WTC11 (cell line): ENCODE data around the gene EYA2. TPM values are rescaled to one million over a fixed set of nuclear protein-coding genes. Genes with fewer than 3 reads are reported as not detected.

Source experiments
- ATAC-seq: fragments of 200-7000 bp; cut with Tn5 transposase; 2 replicates; pipeline ENCODE4 v1.10.0; 2021; ENCODE audit warnings: mild to moderate bottlenecking, moderate library complexity
- CTCF ChIA-PET: fragments of 300-600 bp; sonication (Branson Sonifier 250); formaldehyde crosslinking; loops from one replicate; lab custom pipeline; 2021; ENCODE audit warnings: antibody characterized with exemption; lab: Charles Lee
- POLR2A ChIA-PET: fragments of 350-600 bp; sonication (Branson Sonifier 250); formaldehyde crosslinking; loops from one replicate; lab custom pipeline; 2021; ENCODE audit warnings: antibody characterized with exemption; lab: Charles Lee
- DNase-seq: peaks from one replicate; pipeline ENCODE4 v3.0.0; 2021; ENCODE audit warnings: low spot score
- H3K27ac Mint-ChIP-seq: 2 replicates; pipeline ENCODE4 v1.8.0; 2021; ENCODE audit warnings: mixed read lengths
- H3K27me3 Mint-ChIP-seq: 2 replicates; pipeline ENCODE4 v1.8.0; 2021; ENCODE audit warnings: low read depth, mild to moderate bottlenecking, moderate library complexity, mixed read lengths
- H3K36me3 Mint-ChIP-seq: 2 replicates; pipeline ENCODE4 v1.8.0; 2021; ENCODE audit warnings: mixed read lengths
- H3K4me1 Mint-ChIP-seq: 2 replicates; pipeline ENCODE4 v1.8.0; 2022; ENCODE audit warnings: mixed read lengths
- H3K4me3 Mint-ChIP-seq: 2 replicates; pipeline ENCODE4 v1.8.0; 2021; ENCODE audit warnings: mild to moderate bottlenecking, moderate library complexity, mixed read lengths
- H3K9me3 Mint-ChIP-seq: 2 replicates; pipeline ENCODE4 v1.8.0; 2021; ENCODE audit warnings: mixed read lengths
- FOXP1 ChIP-seq: sonication (generic); formaldehyde crosslinking; IDR thresholded peaks from 2 replicates; pipeline ENCODE4 v1.8.0; 2022; ENCODE audit warnings: missing genetic modification reagents, mild to moderate bottlenecking, moderate library complexity, borderline replicate concordance
- MXD4 ChIP-seq: fragments of 250-450 bp; sonication (Bioruptor Pico); IDR thresholded peaks from 2 replicates; pipeline ENCODE4 v1.8.0; 2021; ENCODE audit warnings: mild to moderate bottlenecking, moderate library complexity, borderline replicate concordance
- NR2C2 ChIP-seq: sonication (generic); formaldehyde crosslinking; IDR thresholded peaks from 2 replicates; pipeline ENCODE4 v1.8.0; 2022; ENCODE audit warnings: mild to moderate bottlenecking, missing genetic modification reagents
- TEAD4 ChIP-seq: sonication (generic); formaldehyde crosslinking; IDR thresholded peaks from 2 replicates; pipeline ENCODE4 v1.8.0; 2022; ENCODE audit warnings: mild to moderate bottlenecking, missing genetic modification reagents
- ZBTB21 ChIP-seq: sonication (generic); formaldehyde crosslinking; IDR thresholded peaks from 2 replicates; pipeline ENCODE4 v1.8.1; 2023; ENCODE audit warnings: mild to moderate bottlenecking, missing genetic modification reagents, borderline replicate concordance
- ZNF138 ChIP-seq: sonication (generic); formaldehyde crosslinking; conservative IDR thresholded peaks from 2 replicates; pipeline ENCODE4 v1.8.1; 2022; ENCODE audit warnings: mild to moderate bottlenecking, moderate library complexity, missing genetic modification reagents
- ZNF219 ChIP-seq: sonication (generic); formaldehyde crosslinking; IDR thresholded peaks from 2 replicates; pipeline ENCODE4 v1.8.0; 2023; ENCODE audit warnings: missing genetic modification reagents, mild to moderate bottlenecking, borderline replicate concordance
- total RNA-seq: library from RNA; stranded (reverse); gene quantifications from 3 replicates; pipeline ENCODE4 v1.2.3, GENCODE V29; 2021
- TF ChIP-seq, protein P1 (sequence below): fragments of 250-450 bp; sonication (Bioruptor Pico); IDR thresholded peaks from 2 replicates; pipeline ENCODE4 v1.9.0; 2021; ENCODE audit warnings: moderate library complexity, mild to moderate bottlenecking, inconsistent platforms, borderline replicate concordance
- TF ChIP-seq, protein P2 (sequence below): sonication (generic); formaldehyde crosslinking; IDR thresholded peaks from 2 replicates; pipeline ENCODE4 v1.8.0; 2022; ENCODE audit warnings: mild to moderate bottlenecking, missing genetic modification reagents
- TF ChIP-seq, protein P3 (sequence below): sonication (generic); formaldehyde crosslinking; IDR thresholded peaks from 2 replicates; pipeline ENCODE4 v1.8.1; 2022; ENCODE audit warnings: low read depth, missing genetic modification reagents, borderline replicate concordance
- TF ChIP-seq, protein P4 (sequence below): sonication (generic); formaldehyde crosslinking; IDR thresholded peaks from 2 replicates; pipeline ENCODE4 v1.8.1; 2022; ENCODE audit warnings: low read depth, mild to moderate bottlenecking, moderate library complexity, missing genetic modification reagents, borderline replicate concordance
- TF ChIP-seq, protein P5 (sequence below): fragments of 250-450 bp; sonication (Bioruptor Pico); IDR thresholded peaks from 2 replicates; pipeline ENCODE4 v1.9.0; 2021; ENCODE audit warnings: mild to moderate bottlenecking
- TF ChIP-seq, protein P6 (sequence below): sonication (generic); formaldehyde crosslinking; IDR thresholded peaks from 2 replicates; pipeline ENCODE4 v1.8.0; 2022; ENCODE audit warnings: mild to moderate bottlenecking, missing genetic modification reagents

Gene EYA2
- total RNA-seq, 1 experiment from 2014 or later: 1.5 TPM

DNA sequence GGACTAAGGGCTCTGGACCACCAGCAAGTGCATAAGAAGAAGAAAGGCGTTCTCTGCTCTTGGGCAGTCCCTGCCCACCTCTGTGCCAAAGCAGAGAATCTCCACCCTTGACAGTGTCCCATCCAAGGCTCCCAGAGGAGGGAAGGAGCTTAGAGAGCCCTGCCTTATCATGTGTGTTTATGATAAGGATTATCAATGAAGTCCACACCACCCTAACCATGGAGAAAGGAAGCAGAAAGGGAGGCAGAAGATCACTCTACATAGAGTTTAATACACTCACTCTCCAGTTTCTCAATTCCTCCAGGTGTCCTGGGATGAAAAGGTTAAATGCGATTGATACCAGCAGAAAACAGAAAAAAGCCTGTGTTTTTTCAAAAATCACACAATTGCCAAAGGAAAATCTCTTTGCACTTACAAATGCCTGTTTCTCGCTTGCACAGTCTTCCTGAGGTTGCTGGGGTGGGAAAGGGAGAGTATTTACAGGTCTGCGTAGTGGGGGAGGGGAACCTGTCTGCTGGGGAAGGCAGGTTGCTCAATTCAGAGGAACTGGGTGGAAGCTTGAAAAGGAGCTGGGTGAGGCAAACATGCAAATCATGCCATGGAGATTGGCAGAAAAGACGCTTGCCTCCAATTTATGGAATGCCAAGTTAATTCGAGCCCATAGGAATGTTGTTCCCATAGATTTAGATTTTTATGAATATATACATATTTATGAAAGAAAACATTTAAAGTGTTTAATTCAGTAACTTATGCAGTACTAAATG is 104.0 kb downstream of the EYA2 start (continued):
- no peak for TF ChIP-seq ZNF219 (CRISPR knock-in tag)
- TF ChIP-seq, protein P1, sequence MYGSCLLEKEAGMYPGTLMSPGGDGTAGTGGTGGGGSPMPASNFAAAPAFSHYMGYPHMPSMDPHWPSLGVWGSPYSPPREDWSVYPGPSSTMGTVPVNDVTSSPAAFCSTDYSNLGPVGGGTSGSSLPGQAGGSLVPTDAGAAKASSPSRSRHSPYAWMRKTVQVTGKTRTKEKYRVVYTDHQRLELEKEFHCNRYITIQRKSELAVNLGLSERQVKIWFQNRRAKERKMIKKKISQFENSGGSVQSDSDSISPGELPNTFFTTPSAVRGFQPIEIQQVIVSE (CRISPR knock-in tag): no peak
- TF ChIP-seq, protein P2, sequence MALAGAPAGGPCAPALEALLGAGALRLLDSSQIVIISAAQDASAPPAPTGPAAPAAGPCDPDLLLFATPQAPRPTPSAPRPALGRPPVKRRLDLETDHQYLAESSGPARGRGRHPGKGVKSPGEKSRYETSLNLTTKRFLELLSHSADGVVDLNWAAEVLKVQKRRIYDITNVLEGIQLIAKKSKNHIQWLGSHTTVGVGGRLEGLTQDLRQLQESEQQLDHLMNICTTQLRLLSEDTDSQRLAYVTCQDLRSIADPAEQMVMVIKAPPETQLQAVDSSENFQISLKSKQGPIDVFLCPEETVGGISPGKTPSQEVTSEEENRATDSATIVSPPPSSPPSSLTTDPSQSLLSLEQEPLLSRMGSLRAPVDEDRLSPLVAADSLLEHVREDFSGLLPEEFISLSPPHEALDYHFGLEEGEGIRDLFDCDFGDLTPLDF (CRISPR knock-in tag): no peak
- TF ChIP-seq, protein P3, sequence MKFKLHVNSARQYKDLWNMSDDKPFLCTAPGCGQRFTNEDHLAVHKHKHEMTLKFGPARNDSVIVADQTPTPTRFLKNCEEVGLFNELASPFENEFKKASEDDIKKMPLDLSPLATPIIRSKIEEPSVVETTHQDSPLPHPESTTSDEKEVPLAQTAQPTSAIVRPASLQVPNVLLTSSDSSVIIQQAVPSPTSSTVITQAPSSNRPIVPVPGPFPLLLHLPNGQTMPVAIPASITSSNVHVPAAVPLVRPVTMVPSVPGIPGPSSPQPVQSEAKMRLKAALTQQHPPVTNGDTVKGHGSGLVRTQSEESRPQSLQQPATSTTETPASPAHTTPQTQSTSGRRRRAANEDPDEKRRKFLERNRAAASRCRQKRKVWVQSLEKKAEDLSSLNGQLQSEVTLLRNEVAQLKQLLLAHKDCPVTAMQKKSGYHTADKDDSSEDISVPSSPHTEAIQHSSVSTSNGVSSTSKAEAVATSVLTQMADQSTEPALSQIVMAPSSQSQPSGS: no peak
- no peak for TF ChIP-seq MXD4 (CRISPR knock-in tag)
- TF ChIP-seq, protein P4, sequence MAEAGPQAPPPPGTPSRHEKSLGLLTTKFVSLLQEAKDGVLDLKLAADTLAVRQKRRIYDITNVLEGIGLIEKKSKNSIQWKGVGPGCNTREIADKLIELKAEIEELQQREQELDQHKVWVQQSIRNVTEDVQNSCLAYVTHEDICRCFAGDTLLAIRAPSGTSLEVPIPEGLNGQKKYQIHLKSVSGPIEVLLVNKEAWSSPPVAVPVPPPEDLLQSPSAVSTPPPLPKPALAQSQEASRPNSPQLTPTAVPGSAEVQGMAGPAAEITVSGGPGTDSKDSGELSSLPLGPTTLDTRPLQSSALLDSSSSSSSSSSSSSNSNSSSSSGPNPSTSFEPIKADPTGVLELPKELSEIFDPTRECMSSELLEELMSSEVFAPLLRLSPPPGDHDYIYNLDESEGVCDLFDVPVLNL (CRISPR knock-in tag): no peak
- no peak for TF ChIP-seq TEAD4 (CRISPR knock-in tag)

DNA sequence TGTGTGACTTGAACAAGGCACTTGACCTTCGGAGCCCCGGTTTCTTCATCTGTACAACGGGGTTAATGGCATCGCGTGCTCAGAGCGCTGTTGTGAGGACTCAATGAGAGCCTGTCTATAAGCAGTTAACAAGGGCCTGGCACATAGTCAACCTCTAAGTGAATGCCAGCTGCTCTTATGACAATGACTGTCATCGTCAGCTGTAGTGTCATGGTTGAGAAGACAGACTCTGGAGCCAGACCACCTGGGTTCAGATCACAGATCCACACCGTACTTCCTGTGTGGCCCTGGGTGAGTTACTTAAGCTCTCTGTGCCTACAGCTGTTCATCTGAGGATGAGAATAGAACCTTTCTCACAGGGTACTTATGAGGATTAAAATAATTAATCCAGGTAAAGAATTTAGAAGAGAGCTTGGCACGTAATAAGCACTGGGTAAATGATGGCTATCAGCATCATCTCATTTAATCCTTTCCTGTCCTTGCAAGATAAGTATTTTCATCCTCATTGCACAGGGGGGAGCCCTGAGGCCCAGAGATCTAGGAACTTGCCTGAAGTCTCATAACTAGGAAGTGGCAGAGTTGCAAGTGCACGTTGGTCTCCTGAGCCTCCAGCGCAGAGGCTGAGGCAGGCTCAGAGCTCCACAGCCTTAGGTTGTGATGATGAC is 105.3 kb downstream of the EYA2 start:
- DNase-seq: no peak
- ChIA-PET POLR2A (no interaction called here), CTCF (interaction anchor here (0.8 kb wide), 1 partner anchor 247 kb away, joined by 3 read pairs; no protein-coding TSS in a partner anchor)
- Mint-ChIP-seq H3K27me3 (no peaks in the 10 kb centered on the region; the same call in 1 of the 2 replicates), H3K36me3 (peaks cover 2% of the 10 kb centered on the region; the same call in 1 of the 2 replicates), H3K4me3 (no peak overlapping the region), H3K9me3 (peaks cover 14% of the 10 kb centered on the region), H3K27ac (no peak overlapping the region), H3K4me1 (peaks cover 23% of the 10 kb centered on the region)
- no peak for TF ChIP-seq FOXP1 (CRISPR knock-in tag)
- TF ChIP-seq, protein P5, sequence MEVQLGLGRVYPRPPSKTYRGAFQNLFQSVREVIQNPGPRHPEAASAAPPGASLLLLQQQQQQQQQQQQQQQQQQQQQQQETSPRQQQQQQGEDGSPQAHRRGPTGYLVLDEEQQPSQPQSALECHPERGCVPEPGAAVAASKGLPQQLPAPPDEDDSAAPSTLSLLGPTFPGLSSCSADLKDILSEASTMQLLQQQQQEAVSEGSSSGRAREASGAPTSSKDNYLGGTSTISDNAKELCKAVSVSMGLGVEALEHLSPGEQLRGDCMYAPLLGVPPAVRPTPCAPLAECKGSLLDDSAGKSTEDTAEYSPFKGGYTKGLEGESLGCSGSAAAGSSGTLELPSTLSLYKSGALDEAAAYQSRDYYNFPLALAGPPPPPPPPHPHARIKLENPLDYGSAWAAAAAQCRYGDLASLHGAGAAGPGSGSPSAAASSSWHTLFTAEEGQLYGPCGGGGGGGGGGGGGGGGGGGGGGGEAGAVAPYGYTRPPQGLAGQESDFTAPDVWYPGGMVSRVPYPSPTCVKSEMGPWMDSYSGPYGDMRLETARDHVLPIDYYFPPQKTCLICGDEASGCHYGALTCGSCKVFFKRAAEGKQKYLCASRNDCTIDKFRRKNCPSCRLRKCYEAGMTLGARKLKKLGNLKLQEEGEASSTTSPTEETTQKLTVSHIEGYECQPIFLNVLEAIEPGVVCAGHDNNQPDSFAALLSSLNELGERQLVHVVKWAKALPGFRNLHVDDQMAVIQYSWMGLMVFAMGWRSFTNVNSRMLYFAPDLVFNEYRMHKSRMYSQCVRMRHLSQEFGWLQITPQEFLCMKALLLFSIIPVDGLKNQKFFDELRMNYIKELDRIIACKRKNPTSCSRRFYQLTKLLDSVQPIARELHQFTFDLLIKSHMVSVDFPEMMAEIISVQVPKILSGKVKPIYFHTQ (CRISPR knock-in tag): no peak
- TF ChIP-seq NR2C2 (CRISPR knock-in tag): no peak
- TF ChIP-seq, protein P1 (CRISPR knock-in tag): no peak
- no peak for TF ChIP-seq ZNF138 (CRISPR knock-in tag)
- TF ChIP-seq, protein P6, sequence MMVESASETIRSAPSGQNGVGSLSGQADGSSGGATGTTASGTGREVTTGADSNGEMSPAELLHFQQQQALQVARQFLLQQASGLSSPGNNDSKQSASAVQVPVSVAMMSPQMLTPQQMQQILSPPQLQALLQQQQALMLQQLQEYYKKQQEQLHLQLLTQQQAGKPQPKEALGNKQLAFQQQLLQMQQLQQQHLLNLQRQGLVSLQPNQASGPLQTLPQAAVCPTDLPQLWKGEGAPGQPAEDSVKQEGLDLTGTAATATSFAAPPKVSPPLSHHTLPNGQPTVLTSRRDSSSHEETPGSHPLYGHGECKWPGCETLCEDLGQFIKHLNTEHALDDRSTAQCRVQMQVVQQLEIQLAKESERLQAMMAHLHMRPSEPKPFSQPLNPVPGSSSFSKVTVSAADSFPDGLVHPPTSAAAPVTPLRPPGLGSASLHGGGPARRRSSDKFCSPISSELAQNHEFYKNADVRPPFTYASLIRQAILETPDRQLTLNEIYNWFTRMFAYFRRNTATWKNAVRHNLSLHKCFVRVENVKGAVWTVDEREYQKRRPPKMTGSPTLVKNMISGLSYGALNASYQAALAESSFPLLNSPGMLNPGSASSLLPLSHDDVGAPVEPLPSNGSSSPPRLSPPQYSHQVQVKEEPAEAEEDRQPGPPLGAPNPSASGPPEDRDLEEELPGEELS (CRISPR knock-in tag): no peak
- no peak for TF ChIP-seq TEAD4 (CRISPR knock-in tag)
- TF ChIP-seq, protein P4 (CRISPR knock-in tag): no peak
- TF ChIP-seq ZBTB21: no peak
- ATAC-seq: no peak
